Choroid plexus epithelial cell (primary cell): ENCODE data around the gene CAMK2G.

Experiments
- DNase-seq: peaks from one replicate; pipeline ENCODE4 v3.0.0-alpha.2; 2010; ENCODE audit warnings: low read depth
- H3K4me3 ChIP-seq: 2 replicates; pipeline ENCODE4 v1.5.1; 2011; ENCODE audit warnings: low read depth, mild to moderate bottlenecking, control low read depth, low read length, moderate library complexity
- TF ChIP-seq, protein P1 (sequence below): conservative IDR thresholded peaks from 2 replicates; pipeline ENCODE4 v1.5.1; 2011; ENCODE audit warnings: low read depth, mild to moderate bottlenecking, control low read depth, inconsistent platforms, low read length, moderate library complexity

CAMK2G gene

DNA sequence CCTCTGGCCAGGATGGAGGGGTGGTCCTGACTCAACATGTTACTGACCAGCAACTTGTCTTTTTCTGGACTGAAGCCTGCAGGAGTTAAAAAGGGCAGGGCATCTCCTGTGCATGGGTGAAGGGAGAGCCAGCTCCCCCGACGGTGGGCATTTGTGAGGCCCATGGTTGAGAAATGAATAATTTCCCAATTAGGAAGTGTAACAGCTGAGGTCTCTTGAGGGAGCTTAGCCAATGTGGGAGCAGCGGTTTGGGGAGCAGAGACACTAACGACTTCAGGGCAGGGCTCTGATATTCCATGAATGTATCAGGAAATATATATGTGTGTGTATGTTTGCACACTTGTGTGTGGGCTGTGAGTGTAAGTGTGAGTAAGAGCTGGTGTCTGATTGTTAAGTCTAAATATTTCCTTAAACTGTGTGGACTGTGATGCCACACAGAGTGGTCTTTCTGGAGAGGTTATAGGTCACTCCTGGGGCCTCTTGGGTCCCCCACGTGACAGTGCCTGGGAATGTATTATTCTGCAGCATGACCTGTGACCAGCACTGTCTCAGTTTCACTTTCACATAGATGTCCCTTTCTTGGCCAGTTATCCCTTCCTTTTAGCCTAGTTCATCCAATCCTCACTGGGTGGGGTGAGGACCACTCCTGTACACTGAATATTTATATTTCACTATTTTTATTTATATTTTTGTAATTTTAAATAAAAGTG is 42.6 kb upstream of the CAMK2G start:
- no peak for DNase-seq
- H3K4me3 ChIP-seq = no peak overlapping the region
- TF ChIP-seq, protein P1, sequence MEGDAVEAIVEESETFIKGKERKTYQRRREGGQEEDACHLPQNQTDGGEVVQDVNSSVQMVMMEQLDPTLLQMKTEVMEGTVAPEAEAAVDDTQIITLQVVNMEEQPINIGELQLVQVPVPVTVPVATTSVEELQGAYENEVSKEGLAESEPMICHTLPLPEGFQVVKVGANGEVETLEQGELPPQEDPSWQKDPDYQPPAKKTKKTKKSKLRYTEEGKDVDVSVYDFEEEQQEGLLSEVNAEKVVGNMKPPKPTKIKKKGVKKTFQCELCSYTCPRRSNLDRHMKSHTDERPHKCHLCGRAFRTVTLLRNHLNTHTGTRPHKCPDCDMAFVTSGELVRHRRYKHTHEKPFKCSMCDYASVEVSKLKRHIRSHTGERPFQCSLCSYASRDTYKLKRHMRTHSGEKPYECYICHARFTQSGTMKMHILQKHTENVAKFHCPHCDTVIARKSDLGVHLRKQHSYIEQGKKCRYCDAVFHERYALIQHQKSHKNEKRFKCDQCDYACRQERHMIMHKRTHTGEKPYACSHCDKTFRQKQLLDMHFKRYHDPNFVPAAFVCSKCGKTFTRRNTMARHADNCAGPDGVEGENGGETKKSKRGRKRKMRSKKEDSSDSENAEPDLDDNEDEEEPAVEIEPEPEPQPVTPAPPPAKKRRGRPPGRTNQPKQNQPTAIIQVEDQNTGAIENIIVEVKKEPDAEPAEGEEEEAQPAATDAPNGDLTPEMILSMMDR = no peak

DNA sequence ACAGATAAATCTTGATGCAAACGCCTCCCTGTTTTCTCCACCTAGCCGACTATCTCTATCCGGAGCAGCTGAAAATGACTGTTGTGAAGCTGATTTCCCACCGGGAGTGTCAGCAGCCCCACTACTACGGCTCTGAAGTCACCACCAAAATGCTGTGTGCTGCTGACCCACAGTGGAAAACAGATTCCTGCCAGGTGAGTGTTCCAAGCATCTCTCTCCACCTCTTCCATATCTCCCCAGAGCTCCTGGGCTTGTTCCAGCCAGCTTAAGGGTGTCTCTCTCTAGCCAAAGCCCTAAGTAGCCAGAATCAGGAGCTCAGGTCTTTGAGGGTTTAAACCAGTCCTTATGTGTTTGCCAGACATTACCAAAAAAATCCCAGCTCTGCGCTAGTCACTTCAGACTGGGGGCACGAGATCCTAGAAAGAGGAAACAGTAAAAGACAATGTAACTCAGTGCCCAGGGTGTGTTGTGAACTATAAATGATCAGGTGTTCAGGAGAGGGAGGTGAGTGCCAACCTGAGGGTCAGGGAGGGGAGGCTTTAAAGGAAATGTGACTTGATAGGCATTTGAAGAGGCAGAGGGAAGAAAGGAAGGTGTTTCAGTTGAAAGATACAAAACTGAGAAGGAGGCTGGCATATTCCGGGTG is 41.0 kb upstream of the CAMK2G start:
- TF ChIP-seq, protein P1 = no peak
- no peak overlapping the region for H3K4me3 ChIP-seq
- no peak for DNase-seq

DNA sequence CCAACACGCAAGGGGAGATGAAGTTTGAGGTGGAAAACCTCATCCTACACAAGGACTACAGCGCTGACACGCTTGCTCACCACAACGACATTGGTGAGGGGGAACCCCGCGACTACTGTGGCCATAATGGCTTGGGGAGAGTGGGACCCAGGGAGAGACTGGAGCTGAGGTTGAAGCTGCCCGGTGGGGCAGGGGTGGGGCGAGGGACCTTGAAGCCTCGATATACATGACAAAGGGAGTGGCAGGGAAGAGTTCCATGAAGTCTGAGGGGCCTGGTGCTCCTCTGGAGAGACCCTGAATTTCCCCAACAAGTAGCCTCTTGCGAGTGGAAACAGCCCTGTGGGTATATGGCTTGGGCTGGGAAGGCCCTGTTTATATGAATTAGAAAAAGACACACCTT is 39.7 kb upstream of the CAMK2G start:
- H3K4me3 ChIP-seq = no peak overlapping the region
- no peak for DNase-seq
- TF ChIP-seq, protein P1 = no peak

DNA sequence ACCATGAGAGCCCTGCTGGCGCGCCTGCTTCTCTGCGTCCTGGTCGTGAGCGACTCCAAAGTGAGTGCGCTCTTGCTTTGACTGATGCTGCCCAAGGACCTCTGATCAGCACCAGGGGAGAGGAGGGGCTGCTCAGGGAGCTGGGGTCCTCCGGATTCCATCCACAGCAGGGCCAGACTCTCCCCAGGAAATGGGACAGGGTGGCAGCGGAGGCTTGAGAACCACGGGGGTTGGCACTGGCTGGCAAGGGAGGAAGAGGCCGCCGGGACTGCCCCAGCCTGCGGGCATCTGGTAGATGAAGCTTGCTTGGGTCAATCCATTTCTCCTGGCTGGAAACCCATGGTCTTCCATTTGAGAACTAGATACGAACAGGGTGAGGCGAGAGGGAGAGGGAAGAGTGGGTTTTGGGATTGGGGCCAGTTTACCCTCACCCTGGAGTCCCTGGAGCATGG is 37.2 kb upstream of the CAMK2G start:
- H3K4me3 ChIP-seq = peak overlapping the region; percentile 68
- no peak for DNase-seq
- TF ChIP-seq, protein P1 = no peak

DNA sequence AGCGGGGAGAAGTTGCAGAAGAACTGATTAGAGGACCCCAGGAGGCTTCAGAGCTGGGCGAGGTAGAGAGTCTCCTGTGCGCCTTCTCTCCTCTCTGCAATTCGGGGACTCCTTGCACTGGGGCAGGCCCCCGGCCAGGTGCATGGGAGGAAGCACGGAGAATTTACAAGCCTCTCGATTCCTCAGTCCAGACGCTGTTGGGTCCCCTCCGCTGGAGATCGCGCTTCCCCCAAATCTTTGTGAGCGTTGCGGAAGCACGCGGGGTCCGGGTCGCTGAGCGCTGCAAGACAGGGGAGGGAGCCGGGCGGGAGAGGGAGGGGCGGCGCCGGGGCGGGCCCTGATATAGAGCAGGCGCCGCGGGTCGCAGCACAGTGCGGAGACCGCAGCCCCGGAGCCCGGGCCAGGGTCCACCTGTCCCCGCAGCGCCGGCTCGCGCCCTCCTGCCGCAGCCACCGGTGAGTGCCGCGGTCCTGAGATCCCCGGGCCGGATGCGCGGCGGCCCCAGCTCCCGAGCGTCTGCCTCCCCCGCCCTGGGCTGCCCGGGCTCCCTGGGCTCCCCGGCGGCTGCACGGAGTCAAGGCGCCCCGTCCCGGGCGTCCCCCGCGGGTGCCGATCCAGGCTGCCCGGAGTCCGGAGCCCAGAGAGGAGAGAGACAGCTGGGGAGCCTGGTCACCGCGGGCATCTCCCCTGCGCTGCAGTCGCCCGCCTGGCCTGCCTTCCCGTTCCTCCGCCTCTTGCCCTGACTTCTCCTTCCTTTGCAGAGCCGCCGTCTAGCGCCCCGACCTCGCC is 36.6 kb upstream of the CAMK2G start, which contains the start of gene PLAU:
TSS of gene PLAU (plus strand) at position 369 of the 789 bp plus-strand sequence. CDS start 424 bp downstream, outside the sequence.
- TF ChIP-seq, protein P1 = no peak
- H3K4me3 ChIP-seq = peak within 1 kb of the TSS; percentile 68
- DNase-seq = no peak

DNA sequence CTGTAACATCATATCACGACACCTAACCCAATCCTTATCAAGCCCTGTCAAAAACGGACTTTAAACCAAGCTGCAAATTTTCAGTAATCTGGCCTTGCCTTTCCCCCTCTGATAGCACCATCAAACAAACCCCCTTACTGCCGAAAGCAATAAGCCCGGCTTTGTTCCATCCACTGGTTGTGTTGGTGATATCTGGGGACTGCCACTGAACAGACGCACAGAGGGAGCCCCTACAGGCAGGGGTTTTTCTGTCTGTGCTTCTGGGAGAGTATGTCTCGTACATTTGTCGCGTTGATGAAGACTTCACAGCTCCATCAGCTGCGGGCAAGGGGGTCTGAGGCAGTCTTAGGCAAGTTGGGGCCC is 36.0 kb upstream of the CAMK2G start:
- no peak for DNase-seq
- H3K4me3 ChIP-seq = peak overlapping the region; percentile 68
- TF ChIP-seq, protein P1 = no peak
